Ovary (tissue), 3 donors: ENCODE results near the gene PLXNA4.

Experiments
- CTCF ChIP-seq, 3 donors: fragments of 450-650 bp in 2 of 3; fragments of 200-600 bp in 1 of 3; IDR thresholded peaks; one replicate each; pipeline versions ENCODE4 v1.5.1 to v1.8.0; 2016 to 2022; ENCODE audit warnings: antibody characterized with exemption in 3 of 3, mild to moderate bottlenecking in 1 of 3
- POLR2A ChIP-seq: fragments of 450-650 bp; IDR thresholded peaks from one replicate; pipeline ENCODE4 v1.6.1; 2017; ENCODE audit warnings: antibody characterized with exemption, mild to moderate bottlenecking, moderate library complexity
- donor health status: DM: no; HTN: no; CAD: no.

GRCh38 chr7:132134814-132135445 is 441.3 kb downstream of the PLXNA4 start:
- TF ChIP-seq CTCF (IDR thresholded peaks at IDR 0.05) (no peak), POLR2A (no peak)
